Measurements from ENCODE around the gene CDK10.

GRCh38 chr16:89716916-89717687 is 30.6 kb downstream of the CDK10 start:
- no peak for TF ChIP-seq POLR2A (IDR thresholded peaks at IDR 0.05; ENCODE audit: low read length)
- no peak for TF ChIP-seq GATA1 (IDR thresholded peaks at IDR 0.05; ENCODE audit: low read depth, low read length)

Measured in erythroblast (primary cell).